SK-N-SH treated with all-trans-retinoic acid at 6 μM for 48 hours (cell line): ENCODE measurements around the gene P3H3.

Experiments
- ATAC-seq: fragments of 200-7000 bp; cut with Tn5 transposase; 3 replicates; pipeline ENCODE4 v1.9.1; 2020; ENCODE audit warnings: mild to moderate bottlenecking, moderate library complexity
- ARNTL ChIP-seq: fragments of 450-650 bp; formaldehyde crosslinking; IDR thresholded peaks from 2 replicates; pipeline ENCODE4 v1.5.0; 2020; ENCODE audit warnings: low read depth, mild to moderate bottlenecking, moderate library complexity, borderline replicate concordance
- BACH2 ChIP-seq: fragments of 250-450 bp; sonication (Bioruptor Pico); IDR thresholded peaks from 2 replicates; pipeline ENCODE4 v1.9.0; 2021; ENCODE audit warnings: mild to moderate bottlenecking, borderline replicate concordance
- CREB5 ChIP-seq: fragments of 250-450 bp; sonication (Bioruptor Pico); IDR thresholded peaks from 2 replicates; pipeline ENCODE4 v1.5.1; 2020; ENCODE audit warnings: low read depth, mild to moderate bottlenecking, moderate library complexity
- CSDC2 ChIP-seq: fragments of 250-450 bp; sonication (Bioruptor Pico); IDR thresholded peaks from 2 replicates; pipeline ENCODE4 v1.5.0; 2020; ENCODE audit warnings: mild to moderate bottlenecking, moderate library complexity
- CSRNP3 ChIP-seq: fragments of 250-450 bp; sonication (Bioruptor Pico); IDR thresholded peaks from 2 replicates; pipeline ENCODE4 v1.5.1; 2021; ENCODE audit warnings: mild to moderate bottlenecking, moderate library complexity
- ESRRG ChIP-seq: fragments of 250-450 bp; sonication (Bioruptor Pico); IDR thresholded peaks from 2 replicates; pipeline ENCODE4 v1.6.1; 2021; ENCODE audit warnings: mild to moderate bottlenecking
- GLIS3 ChIP-seq: fragments of 250-450 bp; sonication (Bioruptor Pico); IDR thresholded peaks from 2 replicates; pipeline ENCODE4 v1.5.0; 2020; ENCODE audit warnings: mild to moderate bottlenecking, moderate library complexity
- ISL1 ChIP-seq: fragments of 250-450 bp; sonication (Bioruptor Pico); IDR thresholded peaks from 2 replicates; pipeline ENCODE4 v2.1.2; 2022; ENCODE audit warnings: mild to moderate bottlenecking, moderate library complexity
- OSR1 ChIP-seq: fragments of 250-450 bp; sonication (Bioruptor Pico); IDR thresholded peaks from 2 replicates; pipeline ENCODE4 v1.8.0; 2022; ENCODE audit warnings: moderate library complexity, mild to moderate bottlenecking, inconsistent platforms
- PATZ1 ChIP-seq: fragments of 250-450 bp; sonication (Bioruptor Pico); IDR thresholded peaks from 2 replicates; pipeline ENCODE4 v1.8.0; 2020; ENCODE audit warnings: mild to moderate bottlenecking, moderate library complexity, borderline replicate concordance
- POU6F1 ChIP-seq: fragments of 250-450 bp; sonication (Bioruptor Pico); IDR thresholded peaks from 2 replicates; pipeline ENCODE4 v1.8.0; 2021; ENCODE audit warnings: low read depth, mild to moderate bottlenecking, moderate library complexity, borderline replicate concordance
- PPARA ChIP-seq: fragments of 250-450 bp; sonication (Bioruptor Pico); IDR thresholded peaks from 2 replicates; pipeline ENCODE4 v1.5.0; 2020; ENCODE audit warnings: mild to moderate bottlenecking, borderline replicate concordance
- RARB ChIP-seq: fragments of 250-450 bp; sonication (Bioruptor Pico); IDR thresholded peaks from 2 replicates; pipeline ENCODE4 v1.8.0; 2021; ENCODE audit warnings: mild to moderate bottlenecking, moderate library complexity
- SNAI2 ChIP-seq: fragments of 250-450 bp; sonication (Bioruptor Pico); IDR thresholded peaks from 2 replicates; pipeline ENCODE4 v1.5.0; 2020; ENCODE audit warnings: mild to moderate bottlenecking, moderate library complexity
- TCF4 ChIP-seq: fragments of 250-450 bp; sonication (Bioruptor Pico); IDR thresholded peaks from 2 replicates; pipeline ENCODE4 v1.8.0; 2021; ENCODE audit warnings: mild to moderate bottlenecking, moderate library complexity, borderline replicate concordance
- TSHZ2 ChIP-seq: fragments of 250-450 bp; sonication (Bioruptor Pico); IDR thresholded peaks from 2 replicates; pipeline ENCODE4 v1.5.0; 2020; ENCODE audit warnings: mild to moderate bottlenecking, moderate library complexity
- ZC3H10 ChIP-seq: fragments of 250-450 bp; sonication (Bioruptor Pico); IDR thresholded peaks from 2 replicates; pipeline ENCODE4 v1.5.1; 2021; ENCODE audit warnings: mild to moderate bottlenecking, moderate library complexity
- ZFP3 ChIP-seq: fragments of 250-450 bp; sonication (Bioruptor Pico); IDR thresholded peaks from 2 replicates; pipeline ENCODE4 v1.5.0; 2020; ENCODE audit warnings: mild to moderate bottlenecking, moderate library complexity
- ZFP30 ChIP-seq: fragments of 450-650 bp; formaldehyde crosslinking; IDR thresholded peaks from 2 replicates; pipeline ENCODE4 v1.5.0; 2022; ENCODE audit warnings: mild to moderate bottlenecking, moderate library complexity
- ZNF565 ChIP-seq: fragments of 450-650 bp; formaldehyde crosslinking; conservative IDR thresholded peaks from 2 replicates; pipeline ENCODE4 v1.5.0; 2020; ENCODE audit warnings: low read depth, mild to moderate bottlenecking, moderate library complexity
- ZNF70 ChIP-seq: fragments of 450-650 bp; formaldehyde crosslinking; IDR thresholded peaks from 2 replicates; pipeline ENCODE4 v1.5.0; 2020; ENCODE audit warnings: mild to moderate bottlenecking, moderate library complexity
- ZNF8 ChIP-seq: fragments of 450-650 bp; formaldehyde crosslinking; IDR thresholded peaks from 2 replicates; pipeline ENCODE4 v1.5.0; 2020; ENCODE audit warnings: mild to moderate bottlenecking, moderate library complexity

The P3H3 gene

GRCh38 chr12:6840330-6840729 lies 12.1 kb downstream of the P3H3 start (continued):
- TF ChIP-seq TSHZ2: no peak

- TF ChIP-seq ESRRG (CRISPR knock-in tag): no peak
- TF ChIP-seq CSDC2 (CRISPR knock-in tag): no peak
- TF ChIP-seq ZNF70: no peak
- no peak for TF ChIP-seq ZNF8 (CRISPR knock-in tag)
- no peak for TF ChIP-seq ZFP3 (CRISPR knock-in tag)
- TF ChIP-seq ZNF565 (CRISPR knock-in tag): no peak
- TF ChIP-seq PPARA: no peak
- TF ChIP-seq ISL1 (CRISPR knock-in tag): no peak
- no peak for TF ChIP-seq GLIS3
- no peak for TF ChIP-seq BACH2 (CRISPR knock-in tag)
- no peak for TF ChIP-seq TSHZ2
- TF ChIP-seq PATZ1: no peak
- no peak for TF ChIP-seq OSR1 (CRISPR knock-in tag)
- ATAC-seq: no peak
These were observed 12.7 kb downstream of the P3H3 start, which contains the start of gene GNB3 for GRCh38 chr12:6840761-6841515. Gene GNB3, plus strand, starts transcription at chr12:6840925. Its CDS starts 363 bp downstream, at chr12:6841288.

- ATAC-seq: no peak
- TF ChIP-seq ZFP30: no peak
- no peak for TF ChIP-seq GLIS3
- no peak for TF ChIP-seq ZNF8 (CRISPR knock-in tag)
- no peak for TF ChIP-seq OSR1 (CRISPR knock-in tag)
- TF ChIP-seq ARNTL (CRISPR knock-in tag): no peak
- TF ChIP-seq SNAI2 (CRISPR knock-in tag): no peak
- no peak for TF ChIP-seq CSRNP3 (CRISPR knock-in tag)
- no peak for TF ChIP-seq TSHZ2
- no peak for TF ChIP-seq POU6F1 (CRISPR knock-in tag)
- TF ChIP-seq ZC3H10 (CRISPR knock-in tag): no peak
- no peak for TF ChIP-seq ZNF565 (CRISPR knock-in tag)
- TF ChIP-seq TCF4 (CRISPR knock-in tag): no peak
- no peak for TF ChIP-seq ZNF70
- TF ChIP-seq ESRRG (CRISPR knock-in tag): no peak
- no peak for TF ChIP-seq CREB5 (CRISPR knock-in tag)
- TF ChIP-seq RARB (CRISPR knock-in tag): no peak
- TF ChIP-seq CSDC2 (CRISPR knock-in tag): no peak
These were observed 13.9 kb downstream of the P3H3 start for GRCh38 chr12:6842075-6842474.
